ENCODE results near the gene CNNM2.

Gene CNNM2
- long read RNA-seq, donor 1, result 0 reads
- long read RNA-seq, donor 2, result 0 reads
- long read RNA-seq, donor 3, partial matches to known transcripts, result 0 of 2 reads
- long read RNA-seq, donor 3, other reads (novel, unspliced or antisense), result 0 of 2 reads
- long read RNA-seq, donor 4, partial matches to known transcripts, result 0 of 1 reads
- long read RNA-seq, donor 4, other reads (novel, unspliced or antisense), result 0 of 1 reads
- long read RNA-seq, donor 5, partial matches to known transcripts, result 0 of 4 reads
- long read RNA-seq, donor 5, other reads (novel, unspliced or antisense), result 0 of 4 reads
- long read RNA-seq, donor 6, partial matches to known transcripts, result 0 of 1 reads
- long read RNA-seq, donor 6, other reads (novel, unspliced or antisense), result 0 of 1 reads
- long read RNA-seq, donor 7, partial matches to known transcripts, result 6 of 9 reads
- long read RNA-seq, donor 7, other reads (novel, unspliced or antisense), result 0 of 9 reads
- long read RNA-seq, donor 8, partial matches to known transcripts, result 0 of 3 reads
- long read RNA-seq, donor 8, other reads (novel, unspliced or antisense), result 0 of 3 reads

- DNase-seq, result peak; percentile 100
Measured at GRCh38 chr10:102917962-102918816, at the start of gene CNNM2. Gene CNNM2 (plus strand): TSS chr10:102918294. CDS start chr10:102918481, 187 bp downstream.

GRCh38 chr10:102868911-102869257 is 49.2 kb upstream of the CNNM2 start:
- DNase-seq, result no peak

GRCh38 chr10:102869258-102870198 is 48.6 kb upstream of the CNNM2 start, which contains the start of gene AS3MT:
Gene AS3MT (plus strand): TSS chr10:102869470. CDS start chr10:102869593, 123 bp downstream.
- DNase-seq, result peak; percentile 70

GRCh38 chr10:102870221-102870620 is 47.9 kb upstream of the CNNM2 start:
- no peak for DNase-seq

GRCh38 chr10:102872163-102872562 is 45.9 kb upstream of the CNNM2 start:
- DNase-seq, result no peak

- no peak for DNase-seq
Measured at GRCh38 chr10:102876747-102877153, 41.3 kb upstream of the CNNM2 start.

GRCh38 chr10:102878629-102879028 is 39.5 kb upstream of the CNNM2 start:
- DNase-seq, result no peak

- no peak for DNase-seq
Measured at GRCh38 chr10:102880256-102880655, 37.8 kb upstream of the CNNM2 start.

GRCh38 chr10:102888048-102888447 is 30.0 kb upstream of the CNNM2 start:
- no peak for DNase-seq

GRCh38 chr10:102894466-102895213 is 23.5 kb upstream of the CNNM2 start:
- DNase-seq, result no peak

GRCh38 chr10:102900006-102900405 is 18.1 kb upstream of the CNNM2 start:
- no peak for DNase-seq

- DNase-seq, result no peak
Measured at GRCh38 chr10:102904346-102904745, 13.7 kb upstream of the CNNM2 start.

- DNase-seq, result no peak
Measured at GRCh38 chr10:102906507-102906906, 11.6 kb upstream of the CNNM2 start.

- no peak for DNase-seq
Measured at GRCh38 chr10:102914781-102915180, 3.3 kb upstream of the CNNM2 start.

GRCh38 chr10:102916173-102916572 is 1.9 kb upstream of the CNNM2 start:
- no peak for DNase-seq

GRCh38 chr10:102917314-102917961 is 656 bp upstream of the CNNM2 start:
- peak; percentile 96 for DNase-seq

- DNase-seq, result no peak
Measured at GRCh38 chr10:102918817-102919245, 737 bp downstream of the CNNM2 start.

GRCh38 chr10:102919246-102919959 is 1.3 kb downstream of the CNNM2 start:
- peak; percentile 66 for DNase-seq

GRCh38 chr10:102919992-102920739 is 2.1 kb downstream of the CNNM2 start:
- DNase-seq, result peak; percentile 11

All from right kidney (tissue), 9 donors.